Thyroid gland (tissue), 4 donors: Measurements from ENCODE around the gene BCCIP.

Experiments
- CTCF ChIP-seq, 6 experiments: fragments of 200-600 bp in 3 of 6; fragments of 450-650 bp in 3 of 6; sonication (generic) in 3 of 6; IDR thresholded peaks; one replicate each; pipeline ENCODE4 v1.5.1; 2016 to 2019; ENCODE audit warnings: antibody characterized with exemption in 6 of 6, mild to moderate bottlenecking in 2 of 6, inconsistent platforms in 1 of 6, moderate library complexity in 1 of 6
- POLR2A ChIP-seq, 2 donors: fragments of 450-650 bp; IDR thresholded peaks; one replicate each; pipeline ENCODE4 v1.6.1; 2017; ENCODE audit warnings: antibody characterized with exemption in 2 of 2, mild to moderate bottlenecking in 2 of 2, moderate library complexity in 1 of 2

- no peak for TF ChIP-seq POLR2A (IDR thresholded peaks at IDR 0.05)
- no peak for TF ChIP-seq CTCF (IDR thresholded peaks at IDR 0.05)
Measured at GRCh38 chr10:125880719-125881118, 57.4 kb downstream of the BCCIP start.
